Liver (tissue), 9 donors: Measurements from ENCODE around the gene TMUB1. TPM values are rescaled to one million over a fixed set of nuclear protein-coding genes. Genes with fewer than 3 reads are reported as not detected.

Experiments used
- DNase-seq: peaks from one replicate; pipeline ENCODE4 v3.0.0-alpha.2; 2017; ENCODE audit warnings: low spot score
- H3K27ac ChIP-seq, 2 donors: one replicate each; pipeline ENCODE4 v1.7.0; 2013; ENCODE audit warnings: inconsistent platforms in 2 of 2, low read length in 2 of 2, control low read depth in 1 of 2, low read depth in 1 of 2, mild to moderate bottlenecking in 1 of 2
- H3K27me3 ChIP-seq, 4 donors: one replicate each; pipeline versions ENCODE4 v1.6.1 to v1.7.0; 2013; ENCODE audit warnings: low read length in 3 of 4, inconsistent platforms in 1 of 4, mild to moderate bottlenecking in 1 of 4, moderate library complexity in 1 of 4; ENCODE audit not compliant: control insufficient read depth in 4 of 4, insufficient read depth in 4 of 4
- H3K36me3 ChIP-seq, 4 donors: one replicate each; pipeline versions ENCODE4 v1.6.1 to v1.7.0; 2013; ENCODE audit warnings: low read length in 3 of 4, mild to moderate bottlenecking in 3 of 4, low read depth in 1 of 4, moderate library complexity in 1 of 4; ENCODE audit not compliant: control insufficient read depth in 4 of 4, insufficient read depth in 3 of 4
- H3K4me1 ChIP-seq, 4 donors: one replicate each; pipeline versions ENCODE4 v1.6.1 to v1.7.0; 2013; ENCODE audit warnings: low read length in 3 of 4, mild to moderate bottlenecking in 3 of 4, moderate library complexity in 1 of 4; ENCODE audit not compliant: control insufficient read depth in 4 of 4, insufficient read depth in 4 of 4
- H3K4me3 ChIP-seq, 3 donors: one replicate each; pipeline versions ENCODE4 v1.6.1 to v1.7.0; 2013; ENCODE audit warnings: low read length in 3 of 3, control low read depth in 1 of 3, low read depth in 1 of 3, mild to moderate bottlenecking in 1 of 3
- H3K9ac ChIP-seq, 2 donors: one replicate each; pipeline ENCODE4 v1.7.0; 2013; ENCODE audit warnings: low read length in 2 of 2, mild to moderate bottlenecking in 2 of 2, moderate library complexity in 2 of 2, control low read depth in 1 of 2, low read depth in 1 of 2
- H3K9me3 ChIP-seq, 4 donors: one replicate each; pipeline versions ENCODE4 v1.6.1 to v1.7.0; 2013; ENCODE audit warnings: low read length in 3 of 4; ENCODE audit not compliant: control insufficient read depth in 4 of 4
- FOXA1 ChIP-seq: IDR thresholded peaks from 2 replicates; pipeline ENCODE4 v1.6.1; 2016; ENCODE audit warnings: antibody characterized with exemption
- FOXA2 ChIP-seq: IDR thresholded peaks from 2 replicates; pipeline ENCODE4 v1.6.1; 2016; ENCODE audit warnings: antibody characterized with exemption
- GABPA ChIP-seq, 2 donors: IDR thresholded peaks in 1 of 2; conservative IDR thresholded peaks in 1 of 2; 2 replicates each; pipeline ENCODE4 v1.6.1; 2016; ENCODE audit warnings: antibody characterized with exemption in 2 of 2, mild to moderate bottlenecking in 1 of 2, moderate library complexity in 1 of 2
- HNF4G ChIP-seq: IDR thresholded peaks from 2 replicates; pipeline ENCODE4 v1.6.1; 2016; ENCODE audit warnings: antibody characterized with exemption
- JUND ChIP-seq, 2 donors: IDR thresholded peaks; 2 replicates each; pipeline ENCODE4 v1.6.1; 2016; ENCODE audit warnings: antibody characterized with exemption in 2 of 2
- NR2F2 ChIP-seq: IDR thresholded peaks from 2 replicates; pipeline ENCODE4 v1.6.1; 2016; ENCODE audit warnings: antibody characterized with exemption
- RXRA ChIP-seq, 2 donors: IDR thresholded peaks; 2 replicates each; pipeline ENCODE4 v1.6.1; 2017 to 2018; ENCODE audit warnings: antibody characterized with exemption in 2 of 2, mild to moderate bottlenecking in 1 of 2
- SP1 ChIP-seq: IDR thresholded peaks from 2 replicates; pipeline ENCODE4 v1.6.1; 2018; ENCODE audit warnings: antibody characterized with exemption, mild to moderate bottlenecking
- TAF1 ChIP-seq: conservative IDR thresholded peaks from 2 replicates; pipeline ENCODE4 v1.6.1; 2016; ENCODE audit warnings: antibody characterized with exemption, mild to moderate bottlenecking
- ZBTB33 ChIP-seq: IDR thresholded peaks from 2 replicates; pipeline ENCODE4 v1.6.1; 2016; ENCODE audit warnings: antibody characterized with exemption
- WGBS: extraction: QIAGEN DNeasy Blood & Tissue Kit; methylation state at CpG from one replicate; pipeline ENCODE4 v1.1.7; 2013; 5-methylcytosine and 5-hydroxymethylcytosine counted together
- polyA plus RNA-seq, 2 donors: library from polyadenylated mRNA; stranded (reverse) in 1 of 2; unstranded in 1 of 2; fragments of 200-250 nt in 1 of 2; fragments of >200 nt in 1 of 2; fragmentation: Nextera tagmentation in 1 of 2; extraction: Ambion mirVana in 1 of 2; gene quantifications; one replicate each; pipeline versions ENCODE4 v1.2.1 to v1.2.3, GENCODE V29; 2013 to 2015
- total RNA-seq, 2 donors: library from RNA; depleted of rRNA; stranded (reverse); fragments of >200 nt; gene quantifications; one replicate each; pipeline ENCODE4 v1.2.3, GENCODE V29; 2014
- TF ChIP-seq, protein P1 (sequence below): IDR thresholded peaks from 2 replicates; pipeline ENCODE4 v1.6.1; 2016; ENCODE audit warnings: antibody characterized with exemption
- TF ChIP-seq, protein P2 (sequence below): IDR thresholded peaks from 2 replicates; pipeline ENCODE4 v1.6.1; 2016; ENCODE audit warnings: antibody characterized with exemption
- donor health status: healthy.
- donor health status: healthy.
- donor health status: healthy.
- donor health status: healthy.
- donor health status: healthy.

The TMUB1 gene
- total and polyA plus RNA-seq, 4 donors = 15.1 to 51.7 (median 30.5) TPM

DNA sequence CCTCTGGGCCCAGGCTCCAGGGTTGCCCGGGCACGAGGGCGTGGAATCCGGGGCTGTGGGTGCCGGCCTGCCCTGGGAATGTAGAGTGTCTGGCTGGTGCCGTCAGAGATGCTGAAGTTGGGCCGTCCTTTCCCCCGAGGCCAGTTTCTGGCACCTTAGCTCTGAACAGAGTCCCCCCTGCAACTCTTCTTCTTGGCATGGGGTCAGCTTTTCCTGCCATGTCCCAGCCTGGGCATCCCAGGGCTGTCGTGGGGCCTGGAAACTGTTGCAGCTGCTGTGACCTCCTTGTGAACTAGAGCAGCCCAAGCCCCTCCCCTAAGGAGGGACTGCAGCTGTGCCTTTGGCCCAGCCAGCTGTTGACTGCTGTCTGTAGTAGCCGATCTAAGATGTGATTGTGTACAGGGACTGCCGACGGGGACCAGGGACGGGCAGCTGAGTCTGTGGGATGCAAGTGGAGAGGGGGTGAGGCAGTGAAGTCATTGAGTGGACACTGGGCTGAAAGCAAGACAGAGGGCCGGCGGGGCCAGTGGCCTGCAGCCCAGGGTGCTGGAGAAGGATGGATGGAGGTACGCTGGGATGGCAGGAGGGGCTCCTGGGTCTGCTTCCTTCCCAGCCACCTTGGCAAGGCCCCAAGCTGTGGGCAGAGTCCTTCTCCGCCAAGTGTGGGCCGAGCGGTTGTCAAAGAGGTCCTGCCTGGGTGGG lies 48.5 kb upstream of the TMUB1 start:
- no peak for TF ChIP-seq HNF4G
- Histone ChIP-seq H3K27ac (no peak overlapping the region), H3K4me1 (no peaks in the 10 kb centered on the region), H3K36me3 (peaks cover 19 to 72% (median 37%) of the 10 kb centered on the region in 4 donors), H3K9me3 (no peaks in the 10 kb centered on the region), H3K27me3 (no peaks in the 10 kb centered on the region), H3K4me3 (no peak overlapping the region), H3K9ac (no peak overlapping the region)
- no peak for DNase-seq
- WGBS = 90% methylated on average over 19 of the region's 19 CpGs

DNA sequence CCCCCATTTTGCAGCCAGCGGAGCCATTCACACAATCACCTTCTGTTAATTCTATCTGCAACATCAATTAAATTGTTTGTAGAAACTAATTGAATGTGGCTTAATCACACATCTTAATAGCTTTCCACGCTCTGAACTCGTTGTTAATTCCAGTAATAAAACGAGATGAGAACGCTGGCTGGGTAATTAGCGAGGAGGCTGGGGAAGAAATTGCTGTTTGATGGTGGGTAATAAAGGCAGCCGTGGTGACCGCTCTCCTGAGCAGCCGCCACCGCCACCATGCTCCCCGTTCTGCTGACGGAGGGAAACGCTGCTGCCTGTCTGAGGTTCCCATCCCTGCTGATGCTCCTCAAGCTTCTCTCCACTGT lies 47.9 kb upstream of the TMUB1 start:
- no peaks in the 10 kb centered on the region for H3K9me3 ChIP-seq
- H3K4me1 ChIP-seq = no peaks in the 10 kb centered on the region
- H3K4me3 ChIP-seq = no peak overlapping the region
- TF ChIP-seq HNF4G = no peak
- TF ChIP-seq ZBTB33 = no peak
- TF ChIP-seq, protein P1, sequence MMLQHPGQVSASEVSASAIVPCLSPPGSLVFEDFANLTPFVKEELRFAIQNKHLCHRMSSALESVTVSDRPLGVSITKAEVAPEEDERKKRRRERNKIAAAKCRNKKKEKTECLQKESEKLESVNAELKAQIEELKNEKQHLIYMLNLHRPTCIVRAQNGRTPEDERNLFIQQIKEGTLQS = no peak
- no peak for TF ChIP-seq TAF1
- WGBS = 95% methylated on average over 13 of the region's 13 CpGs
- no peaks in the 10 kb centered on the region for H3K27me3 ChIP-seq
- no peak overlapping the region for H3K9ac ChIP-seq
- no peak overlapping the region for H3K27ac ChIP-seq
- no peak for DNase-seq
- peaks cover 19 to 67% (median 36%) of the 10 kb centered on the region in 4 donors for H3K36me3 ChIP-seq

GRCh38 chr7:151130741-151131157 lies 47.5 kb upstream of the TMUB1 start:
- Histone ChIP-seq H3K9ac (no peak overlapping the region), H3K27ac (no peak overlapping the region), H3K4me3 (no peak overlapping the region), H3K9me3 (no peaks in the 10 kb centered on the region), H3K4me1 (no peaks in the 10 kb centered on the region), H3K36me3 (peaks cover 18 to 64% (median 35%) of the 10 kb centered on the region in 4 donors), H3K27me3 (no peaks in the 10 kb centered on the region)
- no peak for TF ChIP-seq JUND (IDR thresholded peaks at IDR 0.05)
- no peak for TF ChIP-seq NR2F2
- TF ChIP-seq, protein P2, sequence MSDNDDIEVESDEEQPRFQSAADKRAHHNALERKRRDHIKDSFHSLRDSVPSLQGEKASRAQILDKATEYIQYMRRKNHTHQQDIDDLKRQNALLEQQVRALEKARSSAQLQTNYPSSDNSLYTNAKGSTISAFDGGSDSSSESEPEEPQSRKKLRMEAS = no peak
- no peak for TF ChIP-seq FOXA1
- no peak for TF ChIP-seq HNF4G
- TF ChIP-seq, protein P1 = no peak
- WGBS = 98% methylated on average over 17 of the region's 17 CpGs
- no peak for DNase-seq

DNA sequence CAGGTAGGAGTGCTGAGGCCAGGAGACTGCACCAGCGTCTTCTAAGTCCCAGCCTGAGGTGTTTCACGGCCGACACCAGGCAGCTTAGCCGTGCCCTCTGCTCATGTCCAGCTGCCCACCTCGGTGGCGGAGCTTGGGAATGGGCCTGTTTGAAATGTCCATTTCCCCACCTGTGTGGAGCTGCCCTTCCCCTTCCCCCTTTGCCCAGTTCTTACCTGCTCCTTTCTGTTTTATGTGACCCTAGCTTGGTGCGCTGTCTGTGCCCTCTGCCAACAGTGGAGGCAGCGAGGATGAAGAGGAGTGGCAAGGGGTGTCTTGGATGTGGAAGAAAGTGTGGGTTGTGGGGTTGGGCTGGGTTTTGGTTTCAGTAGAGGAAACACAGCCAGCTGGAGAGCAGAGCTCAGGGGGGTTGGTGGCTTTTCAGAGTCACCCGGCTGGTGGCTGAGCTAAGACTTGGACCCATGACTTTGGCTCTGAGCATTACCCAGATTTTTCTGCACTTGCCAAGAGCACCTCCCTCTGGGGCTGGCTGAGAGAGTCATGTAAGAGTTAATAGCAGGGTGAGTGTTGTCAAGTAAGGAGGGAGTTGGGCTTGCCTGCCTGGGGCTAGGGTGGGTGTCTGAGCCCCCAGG lies 46.8 kb upstream of the TMUB1 start:
- WGBS = 98% methylated on average over 9 of the region's 9 CpGs
- no peak overlapping the region for H3K4me3 ChIP-seq
- H3K4me1 ChIP-seq = no peaks in the 10 kb centered on the region
- no peaks in the 10 kb centered on the region for H3K9me3 ChIP-seq
- H3K27me3 ChIP-seq = no peaks in the 10 kb centered on the region
- no peak overlapping the region for H3K9ac ChIP-seq
- DNase-seq = no peak
- no peak overlapping the region for H3K27ac ChIP-seq
- TF ChIP-seq SP1 (no peak), RXRA (IDR thresholded peaks at IDR 0.05) (no peak), JUND (IDR thresholded peaks at IDR 0.05) (no peak), TAF1 (no peak), GABPA (IDR thresholded peaks at IDR 0.05 in 1 of 2, conservative IDR thresholded peaks at IDR 0.05 in 1 of 2) (no peak), FOXA2 (no peak), FOXA1 (no peak)
- peaks cover 12 to 58% (median 32%) of the 10 kb centered on the region in 4 donors for H3K36me3 ChIP-seq
